ENCODE measurements around the gene OPRPN. TPM values are rescaled to one million over a fixed set of nuclear protein-coding genes. Genes with fewer than 3 reads are reported as not detected.

Gene OPRPN
- total RNA-seq: not detected
- long read RNA-seq: 0 reads

- intact Hi-C loops (cut with DNase I): no loop called here
- no peak for ATAC-seq
- no peak for DNase-seq (ENCODE audit: missing footprints)
These were observed at the start of gene OPRPN for GRCh38 chr4:70397580-70397979. Gene OPRPN, plus strand, starts transcription at chr4:70397940. Its CDS starts 1,346 bp downstream, at chr4:70399286.

GRCh38 chr4:70356185-70356584 is 41.6 kb upstream of the OPRPN start:
- intact Hi-C loops (cut with DNase I): no loop called here
- DNase-seq (ENCODE audit: missing footprints): no peak
- ATAC-seq: no peak

GRCh38 chr4:70359115-70359661 is 38.6 kb upstream of the OPRPN start:
- ATAC-seq (no peak), DNase-seq (ENCODE audit: missing footprints) (no peak)
- intact Hi-C loops (cut with DNase I): no loop called here

DNA sequence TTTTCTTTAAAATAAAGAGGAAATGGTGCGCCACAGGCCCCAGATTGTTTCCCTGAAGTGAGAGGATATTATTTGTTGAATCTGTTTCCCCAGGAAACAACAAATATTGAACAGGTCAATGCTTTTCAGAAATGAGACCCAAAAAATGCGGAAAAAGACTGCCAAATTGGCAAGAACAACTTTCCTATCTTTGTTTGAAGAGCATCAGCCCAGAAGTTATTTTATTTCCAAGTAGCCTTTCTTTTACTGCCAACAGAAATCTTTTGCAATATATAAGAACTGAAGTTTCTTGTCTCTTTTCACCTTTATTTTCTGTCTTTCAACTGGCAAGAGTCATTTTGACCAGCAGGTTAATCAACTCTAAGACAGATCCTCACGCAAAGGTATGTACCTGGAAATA is 37.3 kb upstream of the OPRPN start, which contains the start of gene SMR3A:
SMR3A (plus strand) TSS at position 301 of the 400 bp plus-strand sequence. CDS start 1,356 bp downstream, outside the sequence.
- intact Hi-C loops (cut with DNase I): no loop called here
- no peak for ATAC-seq

DNA sequence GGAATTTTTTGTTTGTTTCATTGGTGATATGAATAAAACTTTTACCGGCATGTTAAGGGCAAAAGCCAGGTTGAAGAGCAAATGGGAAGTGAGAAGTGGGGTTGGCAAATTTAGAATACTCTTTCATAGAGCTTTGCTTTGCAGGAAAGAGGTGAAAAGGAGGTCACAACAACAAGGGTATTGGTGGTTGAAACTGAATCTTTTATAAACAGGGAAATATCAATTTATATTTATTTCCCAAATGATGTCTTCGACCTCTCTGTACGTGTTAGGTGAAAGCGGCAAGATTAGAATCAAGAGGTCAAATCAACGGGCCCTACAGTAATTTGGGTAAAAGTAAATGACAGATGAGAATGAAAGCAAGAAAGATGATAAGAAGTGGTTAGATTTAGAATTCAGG is 33.7 kb upstream of the OPRPN start:
- DNase-seq (ENCODE audit: missing footprints) (no peak), ATAC-seq (no peak)
- intact Hi-C loops (cut with DNase I): no loop called here

More for the DNA sequence above, 37.3 kb upstream of the OPRPN start, which contains the start of gene SMR3A:
- DNase-seq (ENCODE audit: missing footprints): no peak

DNA sequence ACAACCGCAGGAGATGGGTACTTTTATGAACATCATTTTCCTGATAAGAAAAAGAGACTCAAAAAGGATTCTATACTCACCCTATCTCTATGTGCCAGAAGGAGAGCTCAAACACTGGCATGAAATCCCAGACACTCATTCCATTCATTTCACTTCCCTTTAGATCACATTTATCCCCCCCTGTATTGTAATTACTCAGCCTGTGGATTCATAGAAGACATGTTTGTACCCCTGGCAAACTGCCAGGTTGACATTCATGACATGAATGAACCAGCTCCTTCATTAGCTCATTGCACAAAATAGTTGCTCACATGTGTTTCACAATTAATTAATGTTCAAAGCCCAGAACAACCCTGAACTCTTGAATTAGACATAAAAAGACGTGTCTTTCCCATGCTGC is 32.3 kb upstream of the OPRPN start:
- DNase-seq (ENCODE audit: missing footprints) (no peak), ATAC-seq (no peak)
- intact Hi-C loops (cut with DNase I): no loop called here

DNA sequence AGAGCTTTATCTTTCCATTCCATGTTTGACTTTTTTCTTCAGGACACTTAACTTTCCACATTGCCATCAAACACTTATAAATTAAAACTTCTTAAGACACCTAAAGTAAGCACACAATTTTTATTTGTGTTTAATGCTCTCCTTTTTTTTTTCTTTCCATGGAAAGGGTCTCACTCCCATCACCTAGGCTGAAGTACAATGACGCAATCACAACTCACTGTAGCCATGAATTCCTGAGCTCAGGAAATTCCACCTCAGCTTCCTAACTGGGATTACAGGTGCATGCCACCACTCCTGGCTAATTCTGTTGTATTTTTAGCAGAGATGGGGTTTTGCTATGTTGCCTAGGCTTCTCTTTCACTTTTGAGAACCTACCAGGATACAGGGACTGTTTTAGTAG is 29.9 kb upstream of the OPRPN start:
- no peak for DNase-seq (ENCODE audit: missing footprints)
- no peak for ATAC-seq
- intact Hi-C loops (cut with DNase I): no loop called here

DNA sequence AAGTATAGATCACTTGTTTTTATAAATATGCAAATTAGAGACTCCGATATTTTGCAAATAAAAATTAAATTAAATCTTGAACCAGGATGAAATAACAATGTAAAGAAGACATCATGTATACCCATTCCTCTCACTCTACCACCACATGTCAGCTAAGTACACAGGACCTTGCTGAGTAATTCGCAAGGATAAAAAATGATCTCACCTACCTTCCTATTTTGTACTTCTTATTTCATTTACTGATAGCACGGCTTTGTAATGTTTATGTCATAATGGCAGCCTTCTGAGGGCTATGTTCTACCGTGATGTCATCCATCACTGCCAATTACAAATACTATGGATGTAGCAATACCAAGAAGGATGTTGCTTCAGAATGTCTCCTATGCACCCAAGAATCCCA is 25.8 kb upstream of the OPRPN start:
- ATAC-seq: no peak

DNA sequence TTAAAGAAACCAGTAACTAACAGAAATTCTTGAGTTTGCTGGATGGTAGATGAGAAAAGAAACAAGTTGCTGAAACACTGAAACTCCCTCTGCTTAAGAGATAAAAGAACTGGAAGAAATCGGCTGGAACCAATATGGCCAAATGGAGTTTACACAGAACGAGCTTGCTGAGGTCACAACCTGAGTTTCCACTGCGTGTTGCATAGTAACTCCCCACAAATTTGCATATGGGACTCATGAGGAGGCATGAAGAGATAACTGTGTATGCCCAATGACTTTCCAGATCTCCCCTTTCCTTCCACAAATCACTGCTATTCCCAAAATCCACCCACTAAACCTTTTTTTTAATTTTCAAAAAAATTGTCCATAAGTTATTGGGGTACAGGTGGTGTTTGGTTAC is 25.0 kb upstream of the OPRPN start:
- ATAC-seq (no peak), DNase-seq (ENCODE audit: missing footprints) (no peak)
- intact Hi-C loops (cut with DNase I): no loop called here

More for the DNA sequence above, 25.8 kb upstream of the OPRPN start:
- intact Hi-C loops (cut with DNase I): no loop called here
- DNase-seq (ENCODE audit: missing footprints): no peak

DNA sequence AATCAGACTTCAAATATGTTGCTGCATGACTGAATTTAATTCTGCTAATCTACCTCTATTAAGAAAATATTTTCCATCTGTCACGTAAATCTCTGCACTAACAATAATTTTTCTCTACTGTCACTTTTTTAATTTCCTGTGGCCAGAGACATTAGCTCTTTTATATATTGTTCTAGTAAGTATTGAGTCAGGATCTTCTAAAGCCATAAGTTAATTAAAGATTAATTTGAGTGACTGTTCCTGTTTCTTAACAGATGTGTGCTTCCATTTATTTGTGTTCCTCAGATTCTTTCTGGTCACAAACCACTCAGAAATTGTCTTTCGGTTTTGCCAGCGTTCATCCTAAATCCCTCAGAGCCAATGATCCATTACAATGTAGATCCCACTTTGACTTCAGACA is 17.2 kb upstream of the OPRPN start:
- ATAC-seq (no peak), DNase-seq (ENCODE audit: missing footprints) (no peak)
- intact Hi-C loops (cut with DNase I): no loop called here

GRCh38 chr4:70382691-70383181 is 15.0 kb upstream of the OPRPN start, which contains the start of gene SMR3B:
Gene SMR3B, plus strand, starts transcription at chr4:70383131. Its CDS starts 1,380 bp downstream, at chr4:70384511.
- DNase-seq (ENCODE audit: missing footprints) (no peak), ATAC-seq (no peak)
- intact Hi-C loops (cut with DNase I): no loop called here

DNA sequence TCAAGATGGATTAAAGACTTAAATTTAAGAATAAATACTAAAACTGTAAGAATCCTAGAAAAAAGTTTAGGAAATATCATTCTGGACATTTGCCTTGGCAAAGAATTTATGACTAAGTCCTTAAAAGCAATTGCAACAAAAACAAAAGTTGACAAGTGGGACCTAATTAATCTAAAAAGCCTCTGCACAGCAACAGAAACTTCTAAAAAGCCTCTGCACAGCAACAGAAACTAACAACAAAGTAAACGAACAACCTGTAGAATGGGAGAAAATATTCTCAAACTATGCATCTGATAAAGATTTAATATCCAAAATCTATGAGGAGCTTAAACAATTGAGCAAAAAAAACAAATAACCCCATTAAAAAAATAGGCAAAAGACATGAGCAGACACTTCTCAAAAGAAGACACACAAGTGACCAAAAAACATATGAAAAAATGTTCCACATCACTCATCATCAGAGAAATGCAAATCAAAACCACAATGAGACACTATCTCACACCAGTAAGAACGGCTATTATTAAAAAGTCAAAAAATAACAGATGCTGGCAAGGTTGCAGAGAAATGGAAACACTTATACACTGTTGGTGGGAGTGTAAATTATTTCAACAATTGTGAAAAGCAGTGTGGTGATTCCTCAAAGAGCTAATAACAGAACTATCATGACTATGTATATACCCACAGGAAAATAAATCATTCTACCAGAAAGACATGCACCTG is 5.5 kb upstream of the OPRPN start:
- no peak for DNase-seq (ENCODE audit: missing footprints)
- intact Hi-C loops (cut with DNase I): no loop called here
- no peak for ATAC-seq

DNA sequence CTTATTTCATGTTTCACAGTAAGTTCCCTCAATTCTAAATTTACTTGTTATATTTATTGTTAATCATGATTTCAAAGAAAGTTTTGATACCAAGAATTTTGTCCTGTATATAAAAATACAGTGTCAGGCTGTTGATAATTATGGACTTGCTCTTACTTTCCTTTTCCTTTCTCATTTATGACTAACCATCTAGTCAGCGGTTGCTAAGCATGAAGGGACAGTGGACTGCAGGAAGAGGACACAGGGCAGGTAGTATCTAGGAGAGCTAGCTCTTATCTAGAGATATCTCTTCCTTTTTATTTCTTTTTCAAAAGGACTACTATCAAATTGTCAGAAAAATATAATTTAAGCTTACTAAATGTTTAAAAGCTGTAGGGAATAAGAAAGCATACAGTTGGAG is 1.6 kb downstream of the OPRPN start:
- intact Hi-C loops (cut with DNase I): no loop called here
- ATAC-seq: no peak

GRCh38 chr4:70402762-70403161 is 5.0 kb downstream of the OPRPN start:
- ATAC-seq: no peak
- intact Hi-C loops (cut with DNase I): no loop called here
- no peak for DNase-seq (ENCODE audit: missing footprints)

More for the DNA sequence above, 1.6 kb downstream of the OPRPN start:
- no peak for DNase-seq (ENCODE audit: missing footprints)

- ATAC-seq (no peak), DNase-seq (ENCODE audit: missing footprints) (no peak)
- intact Hi-C loops (cut with DNase I): no loop called here
These were observed 8.0 kb downstream of the OPRPN start for GRCh38 chr4:70405765-70406164.

DNA sequence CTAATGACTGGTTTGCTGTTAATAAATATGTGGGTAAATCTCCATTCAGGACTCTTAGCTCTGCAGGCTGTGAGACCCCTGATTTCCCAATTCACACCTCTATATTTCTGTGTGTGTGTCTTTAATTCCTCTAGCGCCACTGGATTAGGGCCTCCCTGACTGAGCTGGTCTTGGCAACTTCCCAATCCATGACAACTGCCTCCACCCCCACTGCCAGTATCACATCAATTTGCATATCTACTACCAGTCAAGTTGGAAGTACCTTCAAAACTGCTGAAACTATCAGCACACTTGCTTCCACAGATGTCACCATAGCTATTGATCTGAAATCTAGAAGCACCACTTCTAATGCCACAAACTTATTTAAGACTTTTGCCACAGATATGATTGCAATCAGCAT is 27.6 kb downstream of the OPRPN start:
- intact Hi-C loops (cut with DNase I): no loop called here
- no peak for DNase-seq (ENCODE audit: missing footprints)
- ATAC-seq: no peak

- DNase-seq (ENCODE audit: missing footprints): no peak
- intact Hi-C loops (cut with DNase I): no loop called here
- ATAC-seq: no peak
These were observed 29.0 kb downstream of the OPRPN start for GRCh38 chr4:70426789-70427188.

DNA sequence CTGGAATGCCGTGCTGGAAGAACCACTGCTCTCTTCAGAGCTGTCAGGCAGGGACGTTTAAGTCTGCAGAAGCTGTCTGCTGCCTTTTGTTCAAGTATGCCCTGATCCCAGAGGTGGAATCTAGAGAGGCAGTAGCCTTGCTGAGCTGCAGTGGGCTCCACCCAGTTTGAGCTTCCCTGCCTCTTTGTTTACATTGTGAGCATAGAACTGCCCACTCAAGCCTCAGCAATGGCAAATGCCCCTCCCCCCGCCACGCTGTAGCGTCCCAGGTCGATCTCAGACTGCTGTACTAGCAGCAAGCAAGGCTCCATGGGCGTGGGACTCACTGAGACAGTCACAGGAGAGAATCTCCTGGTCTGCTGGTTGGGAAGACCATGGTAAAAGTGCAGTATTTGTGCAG is 39.5 kb downstream of the OPRPN start:
- ATAC-seq (no peak), DNase-seq (ENCODE audit: missing footprints) (no peak)
- intact Hi-C loops (cut with DNase I): no loop called here

DNA sequence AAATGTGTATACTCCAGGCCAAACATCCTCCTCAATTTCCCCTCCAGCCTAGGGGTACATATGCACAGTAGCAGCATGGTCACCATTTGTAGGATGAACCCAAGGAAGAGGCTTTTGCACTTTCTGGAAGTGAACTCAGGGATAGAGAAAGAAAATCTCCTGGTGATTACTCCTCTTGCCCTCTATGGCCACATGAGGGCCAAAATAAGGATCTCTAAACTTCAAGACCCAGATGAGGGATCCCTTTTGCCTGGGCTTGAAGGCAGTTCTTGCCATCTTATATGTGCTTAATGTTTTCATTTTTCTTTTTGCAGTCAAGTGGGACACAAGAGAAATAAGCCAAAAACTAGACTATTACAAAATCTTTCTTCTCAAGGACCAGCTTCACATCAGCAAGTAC is 44.7 kb downstream of the OPRPN start:
- DNase-seq (ENCODE audit: missing footprints) (no peak), ATAC-seq (no peak)
- intact Hi-C loops (cut with DNase I): no loop called here

GRCh38 chr4:70443329-70443728 is 45.6 kb downstream of the OPRPN start:
- no peak for DNase-seq (ENCODE audit: missing footprints)
- ATAC-seq: no peak
- intact Hi-C loops (cut with DNase I): no loop called here
